Right lobe of liver (tissue), 4 donors: ENCODE data around the gene ONECUT2.
A peak's percentile ranks its signal among the peaks of the same experiment; 100 is the strongest.

Experiments
- CTCF ChIP-seq, 4 donors: fragments of 200-600 bp in 3 of 4; fragments of 450-650 bp in 1 of 4; IDR thresholded peaks; one replicate each; pipeline versions ENCODE4 v1.5.1 to v1.8.0; 2016 to 2022; ENCODE audit warnings: antibody characterized with exemption in 4 of 4, mild to moderate bottlenecking in 2 of 4
- POLR2A ChIP-seq: fragments of 450-650 bp; IDR thresholded peaks from one replicate; pipeline ENCODE4 v1.6.1; 2017; ENCODE audit warnings: antibody characterized with exemption, mild to moderate bottlenecking
- donor health status: DM: no; HTN: no; CAD: no.
- donor health status: DM: no; HTN: no; CAD: no.
- donor health status: DM: no; HTN: yes; CAD: no.

- TF ChIP-seq CTCF (IDR thresholded peaks at IDR 0.05) (peak; percentile 33 to 47 (median 42)), POLR2A (no peak)
Measured at GRCh38 chr18:57446322-57446721, 11.1 kb downstream of the ONECUT2 start.
